Measurements from ENCODE around the gene LMOD1.
"Not testable (repeated sequence)": the region's sequence is repeated elsewhere in the genome, so short reads cannot be mapped to it uniquely, and the experiment has no call there.

LMOD1 gene

DNA sequence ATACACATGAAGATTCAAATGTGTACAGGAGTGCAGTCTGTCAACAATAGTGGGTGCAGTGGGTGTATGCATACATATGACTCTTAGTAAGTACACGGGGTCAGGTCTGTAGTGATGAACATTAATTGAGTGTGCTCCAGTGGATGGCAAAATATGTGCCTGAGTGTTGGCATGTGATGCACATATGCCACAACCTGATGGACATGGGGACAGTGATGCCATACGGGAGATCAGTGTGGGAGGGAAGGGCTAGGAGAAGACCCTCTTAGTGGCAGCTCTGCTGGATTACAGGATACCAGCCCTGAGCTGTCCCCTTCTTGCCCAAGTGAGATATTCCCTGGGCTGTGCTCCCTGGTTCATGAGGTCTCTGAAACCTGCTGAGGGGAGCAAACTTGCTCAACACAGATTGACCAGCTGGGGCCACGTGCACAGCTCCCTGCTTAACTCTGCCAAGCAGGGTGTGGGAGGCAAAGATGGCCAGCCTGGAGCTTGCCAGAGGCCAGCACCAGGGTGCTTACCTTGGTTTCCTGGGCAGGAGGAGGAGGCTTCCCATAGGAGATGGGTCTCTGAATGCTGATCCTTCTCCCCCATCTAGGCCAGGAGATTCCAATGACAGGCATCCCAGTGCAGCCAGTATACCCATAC is 55.4 kb downstream of the LMOD1 start:
- DNase-seq: no peak

DNA sequence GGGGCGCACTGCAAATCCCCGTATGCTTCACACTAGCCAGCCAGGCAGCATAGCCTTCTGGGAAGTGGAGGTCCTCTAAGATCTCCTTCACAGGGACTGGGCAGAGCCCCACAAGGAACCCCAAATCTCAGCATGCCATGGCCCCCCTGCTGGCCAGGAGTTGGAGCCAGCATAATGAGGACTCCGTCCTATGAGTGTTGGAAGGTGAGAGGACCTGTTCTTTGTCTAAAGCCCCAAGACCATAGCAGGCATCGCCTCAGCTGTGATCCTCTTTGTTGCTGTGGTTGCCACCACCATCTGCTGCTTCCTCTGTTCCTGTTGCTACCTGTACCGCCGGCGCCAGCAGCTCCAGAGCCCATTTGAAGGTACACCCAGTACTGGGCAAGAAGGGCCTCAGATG is 56.1 kb downstream of the LMOD1 start:
- no peak for DNase-seq

DNA sequence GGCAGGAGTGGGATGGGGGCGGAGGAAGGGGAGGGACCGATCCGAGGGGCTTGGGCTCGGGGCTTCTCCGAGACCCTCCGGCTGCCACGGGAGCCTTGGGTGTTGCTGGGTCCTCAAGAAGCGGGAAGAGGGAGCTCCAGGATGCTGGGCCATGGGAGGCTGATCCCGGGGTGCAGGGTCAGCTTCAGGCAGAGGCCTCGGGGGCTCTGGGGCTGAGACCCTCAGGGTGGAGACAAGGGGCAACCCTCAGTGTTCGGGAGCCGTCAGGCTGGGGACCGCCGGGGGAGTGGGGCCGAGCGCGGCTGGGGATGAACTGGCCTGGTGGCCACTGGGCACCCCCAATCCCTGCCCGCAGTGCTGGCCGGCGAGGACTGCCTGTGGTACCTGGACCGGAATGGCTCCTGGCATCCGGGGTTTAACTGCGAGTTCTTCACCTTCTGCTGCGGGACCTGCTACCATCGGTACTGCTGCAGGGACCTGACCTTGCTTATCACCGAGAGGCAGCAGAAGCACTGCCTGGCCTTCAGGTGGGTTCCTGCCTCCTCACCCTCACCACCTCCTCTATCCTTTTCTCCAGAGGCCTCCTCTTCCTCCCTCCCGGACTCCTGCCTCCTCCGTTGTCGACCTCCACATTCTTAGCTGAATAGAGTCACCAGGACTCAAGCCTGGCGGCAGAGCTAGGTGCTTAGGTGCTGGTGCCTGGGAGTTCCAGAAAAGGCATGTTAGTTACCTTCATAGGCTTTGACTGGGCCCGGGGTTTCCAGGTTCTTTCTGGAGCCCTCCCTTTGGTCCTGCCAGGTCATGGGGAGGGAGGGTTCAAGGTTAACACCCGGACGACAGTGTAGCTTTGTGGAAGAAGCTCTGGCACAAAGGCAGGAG is 57.0 kb downstream of the LMOD1 start:
- DNase-seq: no peak

DNA sequence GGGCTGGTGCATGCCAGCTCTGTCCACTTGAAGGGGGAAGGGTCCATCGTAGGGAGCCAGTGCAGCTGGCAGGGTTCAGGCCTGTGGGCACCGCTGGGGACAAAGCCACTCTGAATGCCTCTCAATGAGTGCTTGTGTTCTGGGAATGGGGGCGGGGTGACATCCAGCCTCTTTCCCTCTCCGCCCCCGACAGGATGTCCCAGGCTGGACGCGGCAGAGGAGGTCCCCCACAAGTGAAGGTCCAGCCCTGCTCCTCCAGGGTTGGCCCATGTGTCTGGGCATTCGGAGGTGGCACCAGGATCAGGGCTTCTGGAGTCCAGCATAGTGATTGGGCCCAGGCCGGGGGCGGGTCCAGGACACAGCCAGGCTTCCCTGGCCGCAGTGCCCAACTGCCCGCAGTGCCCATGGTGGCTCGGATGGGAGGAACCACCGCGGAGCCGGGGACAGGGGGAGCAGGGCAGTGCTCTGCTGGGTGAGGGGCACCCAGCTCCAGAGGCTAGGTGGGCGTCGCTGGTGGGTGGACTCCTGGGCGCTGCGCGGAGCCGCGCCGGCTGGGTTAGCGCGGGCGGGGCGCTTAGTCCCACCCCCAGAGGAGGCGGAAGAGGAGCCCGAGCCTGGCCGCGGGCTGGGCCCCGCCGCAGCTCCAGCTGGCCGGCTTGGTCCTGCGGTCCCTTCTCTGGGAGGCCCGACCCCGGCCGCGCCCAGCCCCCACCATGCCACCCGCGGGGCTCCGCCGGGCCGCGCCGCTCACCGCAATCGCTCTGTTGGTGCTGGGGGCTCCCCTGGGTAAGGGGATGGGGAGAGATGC is 57.9 kb downstream of the LMOD1 start, which contains the start of gene SHISA4:
TSS of gene SHISA4 (plus strand) at position 617 of the 808 bp plus-strand sequence. CDS start at position 714, 97 bp downstream.
- no peak for DNase-seq

DNA sequence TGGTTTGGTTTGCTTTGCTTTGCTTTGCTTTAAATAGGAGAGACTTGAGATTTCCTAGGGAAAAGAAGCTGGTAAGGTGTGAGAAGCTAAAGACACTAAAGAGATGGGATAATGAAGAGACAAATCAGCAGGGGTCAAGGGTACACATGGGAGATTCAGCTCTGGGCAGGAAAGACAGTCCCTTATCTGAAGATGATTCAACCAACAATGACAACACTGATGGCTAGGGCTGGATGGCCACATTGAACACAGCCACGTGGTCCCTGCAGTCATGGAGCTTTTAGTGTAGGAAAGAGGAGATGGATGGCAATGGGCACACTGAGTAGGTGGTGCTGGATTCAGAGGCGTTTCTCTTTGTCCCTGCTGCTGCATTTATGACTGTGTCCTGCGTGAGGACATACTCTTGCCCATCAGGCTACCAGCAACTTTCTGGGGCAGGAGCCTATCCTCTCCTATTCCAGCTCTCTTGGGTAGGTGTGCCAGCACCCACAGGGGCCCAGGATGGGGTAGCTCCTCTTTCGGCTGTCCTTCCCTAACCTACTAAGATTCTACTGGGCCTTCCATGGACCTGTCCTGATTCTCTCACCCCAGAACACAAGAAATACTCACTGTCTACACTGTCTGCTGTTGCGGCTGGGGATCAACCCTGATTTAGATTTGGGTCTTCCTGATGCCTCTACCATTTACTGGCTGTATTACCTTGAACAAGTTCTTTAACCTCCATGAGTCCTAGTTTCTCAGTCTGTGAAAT is 59.1 kb downstream of the LMOD1 start:
- DNase-seq: no peak

DNA sequence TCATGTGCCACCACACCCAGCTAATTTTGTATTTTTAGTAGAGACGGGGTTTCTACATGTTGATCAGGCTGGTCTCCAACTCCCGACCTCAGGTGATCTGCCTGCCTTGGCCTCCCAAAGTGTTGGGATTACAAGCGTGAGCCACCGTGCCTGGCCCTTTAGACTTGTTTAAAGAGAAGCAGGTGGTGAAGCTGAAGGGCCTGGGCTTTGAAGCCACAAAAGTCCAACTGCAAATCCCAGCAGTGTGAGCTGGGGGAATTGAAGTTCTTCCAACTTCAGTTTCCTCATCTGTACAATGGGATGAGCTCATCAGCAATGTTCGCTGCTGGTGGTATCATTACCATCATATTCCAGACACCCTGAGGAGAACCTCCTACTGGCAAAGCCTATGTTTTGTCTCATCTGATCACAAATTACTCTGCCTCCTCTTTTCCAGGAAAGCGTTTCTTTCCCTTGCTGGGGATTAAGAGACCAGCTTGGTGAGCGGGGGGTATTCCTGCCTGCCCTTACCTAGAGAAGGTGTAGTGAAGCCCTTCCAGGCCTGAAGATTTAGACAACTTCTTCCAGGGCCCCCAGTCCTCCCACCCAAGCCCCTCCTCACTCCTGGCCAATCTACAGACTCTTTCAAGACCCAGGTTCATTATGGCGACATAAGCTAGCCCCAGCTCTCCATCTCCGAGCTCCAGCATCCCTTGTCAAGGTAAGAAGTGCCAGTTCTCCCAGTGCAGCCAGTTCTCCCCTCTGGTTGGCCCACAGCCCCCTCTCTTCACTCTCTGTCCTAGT is 60.1 kb downstream of the LMOD1 start:
- DNase-seq: no peak

DNA sequence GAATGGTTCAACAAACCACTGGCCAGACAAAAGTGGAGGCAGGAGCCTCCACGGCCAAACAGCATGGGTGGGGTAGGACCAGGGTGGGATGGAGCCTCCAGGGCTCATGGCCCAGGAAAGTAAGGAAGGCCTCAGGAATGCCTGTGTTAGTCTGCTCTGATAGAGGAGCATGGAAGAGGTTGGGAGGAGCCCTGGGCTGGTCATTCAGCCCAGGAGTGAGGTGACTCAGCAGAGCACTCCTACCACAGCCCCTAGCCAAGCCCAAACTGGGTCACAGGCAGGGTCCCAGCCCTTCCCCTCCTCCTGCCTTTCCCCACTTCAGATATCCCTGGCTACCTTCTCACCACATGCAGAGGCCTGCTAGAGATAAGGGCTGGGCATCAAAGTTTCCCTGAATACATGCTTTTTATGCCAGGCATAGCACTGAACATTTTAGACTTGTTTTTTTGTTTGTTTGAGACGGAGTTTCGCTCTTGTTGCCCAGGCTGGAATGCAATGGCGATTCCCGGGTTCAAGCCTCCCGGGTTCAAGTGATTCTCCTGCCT is 60.7 kb downstream of the LMOD1 start:
- DNase-seq: no peak

DNA sequence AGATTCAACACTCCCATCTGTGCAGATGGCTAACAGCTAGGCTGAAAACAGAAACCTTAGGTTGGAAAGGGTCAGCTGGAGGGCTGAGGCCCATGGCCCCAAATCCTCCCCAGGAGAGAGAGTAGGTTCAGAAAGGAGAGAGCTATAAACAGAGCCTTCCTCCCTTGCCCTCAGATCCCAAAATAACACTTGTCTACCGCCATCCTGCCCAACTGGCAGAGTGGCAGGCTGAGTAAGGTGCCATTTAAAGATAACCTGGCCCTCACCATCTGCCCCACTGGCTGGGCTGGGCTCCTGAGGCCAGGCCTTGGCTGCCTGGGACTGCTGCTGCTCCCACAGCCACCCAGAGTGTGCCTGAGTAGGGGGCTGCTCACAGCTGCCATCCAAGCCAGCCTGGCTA is 61.9 kb downstream of the LMOD1 start:
- no peak for DNase-seq

DNA sequence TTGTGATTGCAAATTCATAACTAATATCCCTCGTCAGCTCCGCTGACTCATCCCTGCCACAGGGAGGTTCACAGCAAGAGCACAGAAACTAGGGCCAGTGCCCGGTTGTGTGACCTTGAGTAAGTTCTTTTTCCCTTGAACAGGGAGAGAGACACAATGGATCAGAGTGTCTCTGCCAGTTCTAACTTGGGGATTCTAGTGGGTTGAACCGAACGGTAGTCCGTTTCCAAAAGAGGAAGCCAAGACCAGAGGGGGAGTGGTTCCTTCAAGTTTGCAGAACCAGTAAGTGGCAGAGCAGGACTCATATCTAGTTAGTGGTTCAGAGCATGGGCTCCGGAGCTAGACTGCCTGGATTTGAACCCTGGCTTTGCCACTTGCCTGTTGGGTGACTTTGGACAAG is 62.6 kb downstream of the LMOD1 start:
- DNase-seq: no peak

DNA sequence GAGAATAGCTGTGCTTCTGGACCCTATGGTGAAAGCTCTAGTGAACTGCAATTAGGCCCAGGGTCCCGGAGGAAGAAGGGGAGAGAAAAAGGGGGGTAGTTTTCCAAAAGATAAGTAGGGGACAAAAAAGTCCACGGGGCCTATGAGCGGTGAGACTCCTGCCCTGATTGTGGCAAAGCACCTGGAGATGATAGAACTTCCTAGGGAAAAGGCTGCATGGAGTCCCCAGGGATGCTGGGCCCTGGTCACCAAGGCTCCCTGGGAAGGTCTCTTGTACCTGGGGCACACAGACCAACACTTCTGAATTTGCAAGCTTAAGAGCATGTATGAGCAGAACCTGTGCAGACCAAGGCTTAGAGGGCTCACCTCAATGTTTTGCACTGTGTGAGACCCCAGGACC is 63.1 kb downstream of the LMOD1 start:
- DNase-seq: no peak

DNA sequence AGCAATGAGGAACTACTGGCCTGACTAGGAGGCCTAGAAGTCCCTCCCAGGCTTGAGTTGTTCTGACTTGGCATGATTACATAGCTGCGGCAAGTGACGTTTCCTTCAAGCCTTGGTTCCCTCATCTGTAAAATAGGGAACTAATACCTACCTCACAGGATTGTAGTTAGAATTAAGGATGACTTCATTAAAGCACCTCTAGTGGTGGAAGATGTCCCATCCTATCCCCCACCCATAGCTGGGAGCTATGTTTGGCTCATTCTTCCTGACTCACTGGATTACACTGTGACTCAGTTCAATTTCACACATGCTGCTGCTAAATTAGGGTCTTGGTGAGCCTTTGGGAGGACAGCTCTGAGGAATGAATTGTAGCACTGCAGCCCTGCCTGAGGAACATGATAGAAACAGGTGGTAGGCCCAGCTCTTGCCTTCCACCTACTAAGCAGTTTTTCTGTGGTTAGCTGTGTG is 63.6 kb downstream of the LMOD1 start:
- DNase-seq: no peak

DNA sequence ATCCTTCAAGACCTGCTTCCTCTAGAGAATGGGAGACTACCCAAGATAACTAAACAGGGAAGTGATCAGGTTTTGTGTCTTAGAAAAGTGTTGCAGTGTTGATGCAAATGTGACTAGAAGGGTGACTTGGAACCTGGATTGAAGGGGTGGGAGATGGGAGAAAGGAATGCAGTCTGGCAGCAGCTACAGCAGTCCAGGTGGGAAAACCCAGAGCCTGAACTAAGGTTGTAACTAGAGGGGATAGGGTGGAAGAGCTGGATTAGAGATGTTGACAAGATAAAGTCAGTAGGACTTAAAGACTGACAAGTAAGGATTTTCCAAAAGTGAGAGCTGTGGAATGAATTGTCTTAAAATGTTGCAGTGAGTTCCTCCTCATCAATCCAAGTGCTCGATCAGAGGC is 64.7 kb downstream of the LMOD1 start:
- DNase-seq: no peak

DNA sequence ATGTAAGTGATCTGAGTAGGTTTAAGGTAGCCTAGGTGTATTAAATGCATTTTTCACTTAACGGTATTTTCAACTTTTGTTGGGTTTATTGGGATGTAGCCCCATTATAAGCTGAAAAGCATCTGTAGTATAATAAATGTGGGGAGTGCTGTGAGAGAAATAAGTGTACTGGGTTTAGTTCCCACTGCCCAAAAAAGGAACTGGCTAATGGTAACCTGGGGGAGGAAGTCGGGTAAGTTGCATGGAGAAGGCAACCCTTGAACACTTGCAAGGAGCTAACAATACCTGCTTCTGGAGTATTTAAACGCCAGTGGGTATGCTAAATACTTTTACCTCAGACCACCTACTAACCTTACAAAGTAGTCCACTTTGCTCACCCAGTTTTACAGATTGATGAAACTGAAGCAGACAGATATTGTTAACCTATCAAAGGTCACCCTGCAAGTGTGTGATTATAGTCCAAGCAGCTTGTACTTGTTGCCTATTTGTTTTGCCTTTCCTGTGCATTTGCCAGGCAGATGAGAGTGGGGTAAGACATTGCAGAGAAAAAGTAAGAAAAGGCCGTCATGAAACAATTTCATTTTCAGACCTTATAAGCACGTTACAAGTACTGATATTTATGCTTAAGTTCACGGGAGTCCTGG is 65.3 kb downstream of the LMOD1 start:
- DNase-seq: no peak

DNA sequence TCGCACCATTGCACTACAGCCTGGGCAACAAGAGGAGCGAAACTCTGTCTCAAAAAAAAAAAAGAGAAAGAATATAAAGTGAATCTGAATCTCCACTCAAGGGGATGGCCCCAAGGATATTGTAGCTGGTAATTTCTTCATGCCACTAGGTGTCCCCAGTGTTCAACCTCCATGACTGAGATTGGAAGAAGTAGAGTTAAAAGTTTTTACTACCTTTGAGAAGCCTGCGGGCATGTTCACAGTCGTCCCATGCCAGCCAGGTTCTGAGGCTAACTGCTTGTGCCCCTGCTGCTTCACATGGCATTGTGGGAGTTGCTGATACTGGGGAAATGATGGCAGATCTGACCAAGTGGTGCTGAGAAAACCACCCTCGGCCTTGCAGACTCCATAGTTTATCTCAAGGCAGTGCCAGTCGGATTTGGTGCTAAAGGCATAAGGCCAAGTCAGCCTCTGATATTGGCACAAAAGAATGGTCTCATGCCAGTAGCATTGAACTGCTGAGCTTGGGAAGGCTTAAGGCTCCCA is 68.4 kb downstream of the LMOD1 start:
- no peak for DNase-seq

DNA sequence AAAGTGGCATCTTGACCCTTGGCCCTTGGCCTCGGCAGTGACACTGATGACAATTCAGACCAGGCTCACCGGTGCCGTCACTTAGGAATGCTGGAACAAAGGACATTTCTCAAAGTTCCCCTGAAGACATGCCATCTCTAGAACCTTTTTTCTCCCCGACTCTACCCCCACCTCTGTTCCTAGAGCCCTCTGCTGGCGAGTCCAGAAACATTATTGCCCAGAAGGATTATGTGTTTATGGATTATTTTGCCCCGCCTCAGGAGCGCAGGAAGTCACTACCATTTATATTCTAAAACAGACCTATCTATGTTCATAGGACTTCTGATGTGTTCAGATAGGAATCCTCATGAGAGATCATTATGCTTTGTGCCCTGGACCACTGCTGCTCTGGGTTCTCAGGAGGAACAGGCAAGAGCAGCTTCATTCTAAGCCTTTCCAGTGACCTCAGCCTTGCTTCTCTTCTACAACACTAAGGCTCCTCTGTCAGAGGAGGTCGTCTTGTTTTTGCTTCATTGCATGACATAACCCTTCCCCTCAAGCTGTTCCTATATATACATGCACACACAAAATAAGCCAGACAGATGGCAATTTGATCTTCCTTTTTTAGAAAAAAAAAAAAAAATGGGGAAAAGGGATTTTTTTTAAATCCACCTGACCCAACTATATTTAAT is 70.1 kb downstream of the LMOD1 start:
- DNase-seq: no peak

DNA sequence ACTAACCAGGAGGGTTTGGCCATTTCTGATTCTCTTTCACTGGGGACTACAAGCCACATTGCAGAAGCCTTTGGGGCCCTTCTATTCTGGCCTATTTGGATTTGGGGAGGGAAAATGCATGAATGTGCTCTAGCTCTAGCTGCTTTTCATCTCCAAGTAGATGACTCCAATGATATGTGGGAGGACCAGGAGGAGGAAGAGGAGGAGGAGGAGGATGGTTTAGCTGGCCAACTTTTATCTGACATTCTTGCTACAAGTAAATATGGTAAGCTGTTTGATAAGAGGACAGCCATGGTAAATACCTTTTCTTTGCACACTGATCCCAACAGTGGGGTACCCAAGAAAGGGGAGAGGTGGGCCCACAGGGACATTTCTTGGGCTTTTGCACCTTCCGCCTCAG is 71.7 kb downstream of the LMOD1 start:
- no peak for DNase-seq

DNA sequence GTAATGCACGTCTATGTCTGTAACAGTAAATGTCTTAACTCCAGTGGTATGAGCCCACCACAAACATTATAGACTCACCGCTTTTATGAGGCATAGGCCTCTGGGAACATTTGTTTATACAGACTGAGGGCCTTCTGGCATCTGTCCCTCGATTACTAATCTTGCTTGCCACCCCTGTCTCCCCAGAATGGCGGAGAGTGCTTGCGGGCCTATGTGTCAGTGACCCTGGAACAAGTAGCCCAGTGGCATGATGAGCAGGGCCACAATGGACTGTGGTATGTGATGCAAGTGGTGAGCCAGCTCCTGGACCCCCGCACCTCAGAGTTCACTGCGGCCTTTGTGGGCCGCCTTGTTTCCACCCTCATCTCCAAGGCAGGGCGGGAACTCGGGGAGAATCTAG is 76.0 kb downstream of the LMOD1 start:
- no peak for DNase-seq

DNA sequence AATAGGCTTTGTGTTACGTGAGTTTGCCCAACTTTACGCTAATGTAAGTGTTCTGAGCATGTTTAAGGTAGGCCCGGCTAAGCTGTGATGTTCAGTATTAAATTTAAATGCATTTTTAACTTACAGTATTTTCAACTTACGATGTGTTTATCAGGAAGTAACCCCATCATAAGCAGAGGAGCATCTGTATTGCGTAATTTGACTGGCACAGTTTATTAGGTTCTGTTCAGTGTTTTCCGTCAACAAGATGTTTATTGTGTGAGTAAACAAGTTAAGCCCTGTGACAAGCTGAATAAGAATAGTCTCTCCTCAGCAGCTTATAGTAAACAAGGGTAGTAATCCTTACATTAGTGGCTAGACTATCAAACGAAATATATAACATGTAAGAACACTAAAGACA is 84.9 kb downstream of the LMOD1 start:
- no peak for DNase-seq

DNA sequence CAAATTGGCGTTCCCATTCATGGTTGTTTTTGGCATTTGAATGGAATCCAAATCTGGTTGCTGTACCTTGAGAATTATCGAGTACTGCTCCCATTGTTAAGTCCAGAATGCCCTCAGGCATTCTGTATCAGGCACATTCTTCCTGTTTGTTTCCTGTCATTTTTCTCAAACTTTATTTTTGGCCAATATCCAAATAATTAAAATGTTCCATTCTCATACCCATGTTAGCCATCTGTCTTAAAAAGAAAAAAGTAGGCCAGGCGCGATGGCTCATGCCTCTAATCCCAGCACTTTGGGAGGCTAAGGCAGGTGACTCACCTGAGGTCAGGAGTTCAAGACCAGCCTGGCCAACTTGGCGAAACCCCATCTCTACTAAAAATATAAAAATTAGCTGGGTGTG is 86.9 kb downstream of the LMOD1 start:
- no peak for DNase-seq

DNA sequence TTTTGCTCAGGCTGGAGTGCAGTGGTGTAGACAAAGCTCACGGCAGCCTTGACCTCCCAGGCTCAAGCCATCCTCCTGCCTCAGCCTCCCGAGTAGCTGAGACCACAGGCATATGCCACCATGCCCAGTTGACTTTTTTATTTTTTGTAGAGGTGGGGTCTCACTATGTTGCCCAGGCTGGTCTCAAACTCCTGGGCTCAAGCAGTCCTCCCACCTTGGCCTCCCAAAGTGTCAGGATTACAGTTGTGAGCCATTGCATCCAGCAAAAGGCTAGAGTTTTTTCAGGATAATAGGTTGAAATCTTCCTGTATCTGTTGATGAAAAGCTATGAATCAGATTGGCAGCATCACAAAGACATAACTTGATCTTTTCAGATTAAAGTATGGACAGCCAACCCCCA is 89.6 kb downstream of the LMOD1 start:
- not testable (repeated sequence) for DNase-seq
